HG03378 (cell line): ENCODE measurements around the gene USP25.

Source experiments
- ATAC-seq: cut with Tn5 transposase; IDR thresholded peaks from one replicate; pipeline ENCODE4 v1.9.1; 2021; ENCODE audit warnings: mild to moderate bottlenecking, moderate library complexity; ENCODE audit not compliant: unreplicated experiment

Gene USP25

DNA sequence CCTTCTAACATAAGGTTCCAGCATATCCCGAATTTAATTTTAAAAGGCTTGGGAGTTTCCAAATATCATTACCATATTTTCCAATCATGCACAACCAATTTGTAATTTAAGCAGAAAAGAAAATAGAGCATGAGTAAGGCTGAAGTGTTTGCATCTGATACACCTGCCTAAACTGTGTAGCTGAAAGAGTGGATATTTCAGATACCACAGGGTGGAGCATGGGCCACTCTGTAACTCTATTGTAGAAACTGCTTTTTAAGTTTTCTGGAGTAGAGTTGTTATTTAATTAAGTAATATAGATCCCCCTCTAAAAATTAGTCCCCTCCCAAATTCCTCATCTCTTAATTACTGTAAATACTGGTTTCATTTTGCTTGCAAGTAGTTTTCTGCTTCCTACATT, 199.8 kb downstream of the USP25 start:
- ATAC-seq = no peak
